SK-N-SH treated with all-trans-retinoic acid at 6 μM for 48 hours (cell line): ENCODE results near the gene HDAC4.

Experiments
- ATAC-seq: fragments of 200-7000 bp; cut with Tn5 transposase; 3 replicates; pipeline ENCODE4 v1.9.1; 2020; ENCODE audit warnings: mild to moderate bottlenecking, moderate library complexity
- BACH2 ChIP-seq: fragments of 250-450 bp; sonication (Bioruptor Pico); IDR thresholded peaks from 2 replicates; pipeline ENCODE4 v1.9.0; 2021; ENCODE audit warnings: mild to moderate bottlenecking, borderline replicate concordance
- CREB5 ChIP-seq: fragments of 250-450 bp; sonication (Bioruptor Pico); IDR thresholded peaks from 2 replicates; pipeline ENCODE4 v1.5.1; 2020; ENCODE audit warnings: low read depth, mild to moderate bottlenecking, moderate library complexity
- CSDC2 ChIP-seq: fragments of 250-450 bp; sonication (Bioruptor Pico); IDR thresholded peaks from 2 replicates; pipeline ENCODE4 v1.5.0; 2020; ENCODE audit warnings: mild to moderate bottlenecking, moderate library complexity
- CSRNP3 ChIP-seq: fragments of 250-450 bp; sonication (Bioruptor Pico); IDR thresholded peaks from 2 replicates; pipeline ENCODE4 v1.5.1; 2021; ENCODE audit warnings: mild to moderate bottlenecking, moderate library complexity
- ESRRG ChIP-seq: fragments of 250-450 bp; sonication (Bioruptor Pico); IDR thresholded peaks from 2 replicates; pipeline ENCODE4 v1.6.1; 2021; ENCODE audit warnings: mild to moderate bottlenecking
- GLIS3 ChIP-seq: fragments of 250-450 bp; sonication (Bioruptor Pico); IDR thresholded peaks from 2 replicates; pipeline ENCODE4 v1.5.0; 2020; ENCODE audit warnings: mild to moderate bottlenecking, moderate library complexity
- ISL1 ChIP-seq: fragments of 250-450 bp; sonication (Bioruptor Pico); IDR thresholded peaks from 2 replicates; pipeline ENCODE4 v2.1.2; 2022; ENCODE audit warnings: mild to moderate bottlenecking, moderate library complexity
- OSR1 ChIP-seq: fragments of 250-450 bp; sonication (Bioruptor Pico); IDR thresholded peaks from 2 replicates; pipeline ENCODE4 v1.8.0; 2022; ENCODE audit warnings: moderate library complexity, mild to moderate bottlenecking, inconsistent platforms
- PATZ1 ChIP-seq: fragments of 250-450 bp; sonication (Bioruptor Pico); IDR thresholded peaks from 2 replicates; pipeline ENCODE4 v1.8.0; 2020; ENCODE audit warnings: mild to moderate bottlenecking, moderate library complexity, borderline replicate concordance
- POU6F1 ChIP-seq: fragments of 250-450 bp; sonication (Bioruptor Pico); IDR thresholded peaks from 2 replicates; pipeline ENCODE4 v1.8.0; 2021; ENCODE audit warnings: low read depth, mild to moderate bottlenecking, moderate library complexity, borderline replicate concordance
- PPARA ChIP-seq: fragments of 250-450 bp; sonication (Bioruptor Pico); IDR thresholded peaks from 2 replicates; pipeline ENCODE4 v1.5.0; 2020; ENCODE audit warnings: mild to moderate bottlenecking, borderline replicate concordance
- SNAI2 ChIP-seq: fragments of 250-450 bp; sonication (Bioruptor Pico); IDR thresholded peaks from 2 replicates; pipeline ENCODE4 v1.5.0; 2020; ENCODE audit warnings: mild to moderate bottlenecking, moderate library complexity
- TCF4 ChIP-seq: fragments of 250-450 bp; sonication (Bioruptor Pico); IDR thresholded peaks from 2 replicates; pipeline ENCODE4 v1.8.0; 2021; ENCODE audit warnings: mild to moderate bottlenecking, moderate library complexity, borderline replicate concordance
- TOX ChIP-seq: fragments of 250-450 bp; sonication (Bioruptor Pico); IDR thresholded peaks from 2 replicates; pipeline ENCODE4 v1.8.0; 2021; ENCODE audit warnings: mild to moderate bottlenecking, moderate library complexity, borderline replicate concordance
- TSHZ2 ChIP-seq: fragments of 250-450 bp; sonication (Bioruptor Pico); IDR thresholded peaks from 2 replicates; pipeline ENCODE4 v1.5.0; 2020; ENCODE audit warnings: mild to moderate bottlenecking, moderate library complexity
- ZC3H10 ChIP-seq: fragments of 250-450 bp; sonication (Bioruptor Pico); IDR thresholded peaks from 2 replicates; pipeline ENCODE4 v1.5.1; 2021; ENCODE audit warnings: mild to moderate bottlenecking, moderate library complexity
- ZFP3 ChIP-seq: fragments of 250-450 bp; sonication (Bioruptor Pico); IDR thresholded peaks from 2 replicates; pipeline ENCODE4 v1.5.0; 2020; ENCODE audit warnings: mild to moderate bottlenecking, moderate library complexity
- ZFP30 ChIP-seq: fragments of 450-650 bp; formaldehyde crosslinking; IDR thresholded peaks from 2 replicates; pipeline ENCODE4 v1.5.0; 2022; ENCODE audit warnings: mild to moderate bottlenecking, moderate library complexity
- ZNF565 ChIP-seq: fragments of 450-650 bp; formaldehyde crosslinking; conservative IDR thresholded peaks from 2 replicates; pipeline ENCODE4 v1.5.0; 2020; ENCODE audit warnings: low read depth, mild to moderate bottlenecking, moderate library complexity
- ZNF70 ChIP-seq: fragments of 450-650 bp; formaldehyde crosslinking; IDR thresholded peaks from 2 replicates; pipeline ENCODE4 v1.5.0; 2020; ENCODE audit warnings: mild to moderate bottlenecking, moderate library complexity
- ZNF8 ChIP-seq: fragments of 450-650 bp; formaldehyde crosslinking; IDR thresholded peaks from 2 replicates; pipeline ENCODE4 v1.5.0; 2020; ENCODE audit warnings: mild to moderate bottlenecking, moderate library complexity

The HDAC4 gene

GRCh38 chr2:239147376-239147775 is 253.4 kb downstream of the HDAC4 start (continued):
- TF ChIP-seq PATZ1 (CRISPR knock-in tag) (no peak), OSR1 (CRISPR knock-in tag) (no peak), BACH2 (no peak), CSRNP3 (CRISPR knock-in tag) (no peak), ZC3H10 (no peak), CSDC2 (CRISPR knock-in tag) (no peak)
- TF ChIP-seq, all 23 proteins: peak for 0

GRCh38 chr2:239146741-239147181 is 254.1 kb downstream of the HDAC4 start:
- TF ChIP-seq CSRNP3 (CRISPR knock-in tag) (no peak), GLIS3 (CRISPR knock-in tag) (no peak), ISL1 (no peak), PPARA (CRISPR knock-in tag) (no peak), CREB5 (CRISPR knock-in tag) (no peak), ZNF70 (CRISPR knock-in tag) (no peak), SNAI2 (CRISPR knock-in tag) (no peak), ZC3H10 (no peak), ZNF8 (CRISPR knock-in tag) (no peak)
- ATAC-seq = no peak

GRCh38 chr2:239146011-239146641 is 254.7 kb downstream of the HDAC4 start:
- TF ChIP-seq ZFP30 (no peak), ZNF565 (no peak), TSHZ2 (no peak), ESRRG (no peak), ZC3H10 (no peak), ZNF8 (CRISPR knock-in tag) (no peak), PPARA (CRISPR knock-in tag) (no peak), CSRNP3 (CRISPR knock-in tag) (no peak), PATZ1 (CRISPR knock-in tag) (no peak), ZFP3 (CRISPR knock-in tag) (no peak), OSR1 (CRISPR knock-in tag) (no peak), ISL1 (no peak), ZNF70 (CRISPR knock-in tag) (no peak), TCF4 (CRISPR knock-in tag) (no peak), TOX (CRISPR knock-in tag) (no peak), POU6F1 (CRISPR knock-in tag) (no peak)
- no peak for ATAC-seq
